HG03196 (cell line): ENCODE results near the gene CD244.
A peak's percentile ranks its signal among the peaks of the same experiment; 100 is the strongest.
"Not testable (repeated sequence)": the region's sequence is repeated elsewhere in the genome, so short reads cannot be mapped to it uniquely, and the experiment has no call there.

ENCODE experiments used
- ATAC-seq: cut with Tn5 transposase; IDR thresholded peaks from one replicate; pipeline ENCODE4 v1.9.1; 2021; ENCODE audit not compliant: unreplicated experiment

Gene CD244, protein sequence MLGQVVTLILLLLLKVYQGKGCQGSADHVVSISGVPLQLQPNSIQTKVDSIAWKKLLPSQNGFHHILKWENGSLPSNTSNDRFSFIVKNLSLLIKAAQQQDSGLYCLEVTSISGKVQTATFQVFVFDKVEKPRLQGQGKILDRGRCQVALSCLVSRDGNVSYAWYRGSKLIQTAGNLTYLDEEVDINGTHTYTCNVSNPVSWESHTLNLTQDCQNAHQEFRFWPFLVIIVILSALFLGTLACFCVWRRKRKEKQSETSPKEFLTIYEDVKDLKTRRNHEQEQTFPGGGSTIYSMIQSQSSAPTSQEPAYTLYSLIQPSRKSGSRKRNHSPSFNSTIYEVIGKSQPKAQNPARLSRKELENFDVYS

DNA sequence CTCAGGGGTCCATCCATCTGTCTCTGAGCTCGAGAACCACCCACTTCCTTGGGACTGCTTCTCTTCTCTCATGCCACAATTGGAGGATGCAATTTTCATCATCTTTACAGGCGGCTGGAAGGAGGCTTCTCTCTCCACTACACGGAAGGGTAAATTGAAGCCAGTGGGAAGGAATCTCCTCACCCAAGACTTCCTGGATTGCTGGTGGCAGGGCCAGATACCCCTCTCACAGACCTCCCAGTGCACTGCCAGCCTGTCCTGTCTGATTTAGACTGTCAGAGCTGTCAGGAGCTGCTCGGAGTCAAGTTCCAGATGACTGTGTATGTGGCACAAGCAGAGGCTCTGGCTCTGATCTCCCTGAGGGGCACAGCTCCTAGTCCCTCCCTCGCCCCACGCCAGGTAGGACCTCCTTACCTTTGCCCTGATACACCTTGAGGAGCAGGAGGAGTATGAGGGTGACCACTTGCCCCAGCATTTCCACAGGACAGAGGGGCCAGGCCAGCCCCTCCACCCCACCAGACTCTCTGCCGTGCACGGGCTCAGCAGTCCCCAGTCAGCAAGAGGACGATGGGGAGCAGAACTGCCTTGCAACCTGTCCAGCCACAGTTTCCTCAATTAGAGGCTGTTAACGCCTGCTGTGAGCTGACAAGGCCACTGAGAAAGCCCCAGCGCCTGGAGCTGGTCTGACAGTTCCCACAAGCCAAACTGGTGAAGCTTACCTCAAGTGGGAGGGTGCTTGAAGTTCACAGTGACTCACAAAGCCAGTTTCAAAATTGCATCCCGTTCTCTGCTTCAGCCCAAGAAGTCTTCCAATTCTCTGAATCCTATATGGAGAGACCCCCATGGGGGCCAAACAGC lies at the start of gene CD244:
Gene CD244 (minus strand): TSS at position 685 of the 858 bp plus-strand sequence. CDS start 210 bp downstream, at position 475.
- ATAC-seq: peak; percentile 73

DNA sequence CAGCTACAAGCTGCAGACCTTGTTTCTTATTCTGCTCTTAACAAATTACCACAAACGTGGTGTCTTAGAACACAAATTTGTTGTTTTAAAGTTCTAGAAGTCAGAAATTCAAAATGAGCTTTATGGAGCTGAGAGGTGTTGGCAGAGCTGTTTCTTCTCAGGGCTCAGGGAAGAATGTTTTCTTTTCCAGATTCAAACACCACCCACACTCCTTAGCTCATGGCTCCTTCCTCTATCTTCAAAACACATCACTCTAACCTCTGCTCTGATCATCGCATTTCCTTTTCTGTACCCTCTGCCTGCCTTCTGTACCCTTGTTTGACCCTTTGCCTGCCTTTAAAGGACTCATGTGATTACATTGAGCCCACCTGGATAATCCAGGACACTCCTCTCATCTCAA lies 49.2 kb upstream of the CD244 start:
- ATAC-seq: no peak

DNA sequence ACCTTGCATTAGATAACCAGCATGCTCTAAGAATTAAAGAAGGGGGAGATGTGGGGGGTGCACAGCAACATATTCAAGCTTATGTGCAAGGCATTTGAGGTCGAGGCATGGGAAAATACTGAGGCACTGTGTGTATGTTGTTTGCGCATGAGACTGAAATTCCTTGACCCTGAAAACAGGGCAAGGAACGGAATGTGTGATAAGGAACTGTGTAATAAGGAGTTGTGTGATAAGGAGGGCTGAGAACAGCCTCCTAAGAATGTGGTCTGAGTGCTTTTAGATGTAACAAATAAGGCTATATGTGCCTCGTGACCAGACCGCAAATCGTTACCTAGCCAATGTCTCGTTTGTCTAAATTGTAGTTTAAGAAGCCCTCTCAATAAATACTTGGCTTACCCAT lies 48.8 kb upstream of the CD244 start:
- no peak for ATAC-seq

DNA sequence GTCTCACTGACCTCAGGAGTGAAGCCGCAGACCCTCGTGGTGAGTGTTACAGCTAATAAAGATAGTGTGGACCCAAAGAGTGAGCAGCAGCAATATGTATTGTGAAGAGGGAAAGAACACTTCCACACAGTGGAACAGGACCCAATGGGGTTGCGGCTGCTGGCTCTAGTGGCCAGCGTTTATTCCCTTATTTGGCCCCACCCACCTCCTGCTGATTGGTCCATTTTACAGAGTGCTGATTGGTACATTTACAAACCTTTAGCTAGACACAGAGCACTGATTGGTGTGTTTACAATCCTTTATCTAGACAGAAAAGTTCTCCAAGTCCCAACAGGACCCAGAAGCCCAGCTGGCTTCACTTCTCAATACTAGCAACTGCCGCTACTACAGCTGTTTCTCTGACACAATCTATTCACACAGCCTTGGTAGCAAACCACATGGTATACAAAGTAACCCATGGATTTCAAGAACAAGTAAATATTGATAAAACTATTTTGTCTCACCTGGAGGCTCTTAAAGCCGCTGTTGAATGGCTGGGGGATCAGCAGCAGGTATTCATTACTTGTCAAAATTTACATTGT lies 47.6 kb upstream of the CD244 start:
- no peak for ATAC-seq

DNA sequence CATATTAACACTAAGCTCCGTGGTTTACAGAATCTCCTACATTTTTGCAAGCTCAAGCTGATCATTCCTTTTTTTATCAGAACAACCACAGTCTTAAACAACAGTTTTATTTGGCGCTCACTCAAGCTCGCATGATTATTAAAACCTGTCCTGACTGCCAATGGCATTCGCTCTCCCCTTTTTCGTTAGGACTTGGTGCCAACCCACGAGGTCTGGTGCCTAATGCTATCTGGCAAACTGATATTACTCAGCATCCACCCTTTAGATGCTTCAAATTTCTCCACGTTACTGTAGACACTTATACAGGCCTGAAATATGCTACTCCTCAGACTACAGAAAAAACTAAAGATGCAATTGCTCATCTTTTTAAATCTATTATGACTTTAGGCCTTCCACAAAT lies 45.3 kb upstream of the CD244 start:
- no peak for ATAC-seq

DNA sequence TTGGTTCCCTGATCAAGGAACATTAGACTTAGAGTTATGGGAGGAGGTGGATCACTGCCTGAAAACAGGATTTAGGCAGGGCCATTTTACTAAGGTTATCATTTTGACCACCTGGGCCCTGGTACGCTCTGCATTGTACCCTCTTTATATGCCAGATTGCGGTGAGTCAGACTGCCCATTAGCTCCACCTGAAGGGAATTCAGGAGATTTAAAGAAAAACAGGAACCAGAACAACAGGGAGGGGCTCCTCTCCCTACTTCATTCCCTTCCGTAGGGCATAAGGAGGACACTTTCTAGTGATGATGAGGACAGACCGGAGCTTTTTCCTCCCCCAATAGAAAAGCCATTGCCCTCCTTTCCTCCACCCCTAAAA lies 42.9 kb upstream of the CD244 start:
- ATAC-seq: no peak

DNA sequence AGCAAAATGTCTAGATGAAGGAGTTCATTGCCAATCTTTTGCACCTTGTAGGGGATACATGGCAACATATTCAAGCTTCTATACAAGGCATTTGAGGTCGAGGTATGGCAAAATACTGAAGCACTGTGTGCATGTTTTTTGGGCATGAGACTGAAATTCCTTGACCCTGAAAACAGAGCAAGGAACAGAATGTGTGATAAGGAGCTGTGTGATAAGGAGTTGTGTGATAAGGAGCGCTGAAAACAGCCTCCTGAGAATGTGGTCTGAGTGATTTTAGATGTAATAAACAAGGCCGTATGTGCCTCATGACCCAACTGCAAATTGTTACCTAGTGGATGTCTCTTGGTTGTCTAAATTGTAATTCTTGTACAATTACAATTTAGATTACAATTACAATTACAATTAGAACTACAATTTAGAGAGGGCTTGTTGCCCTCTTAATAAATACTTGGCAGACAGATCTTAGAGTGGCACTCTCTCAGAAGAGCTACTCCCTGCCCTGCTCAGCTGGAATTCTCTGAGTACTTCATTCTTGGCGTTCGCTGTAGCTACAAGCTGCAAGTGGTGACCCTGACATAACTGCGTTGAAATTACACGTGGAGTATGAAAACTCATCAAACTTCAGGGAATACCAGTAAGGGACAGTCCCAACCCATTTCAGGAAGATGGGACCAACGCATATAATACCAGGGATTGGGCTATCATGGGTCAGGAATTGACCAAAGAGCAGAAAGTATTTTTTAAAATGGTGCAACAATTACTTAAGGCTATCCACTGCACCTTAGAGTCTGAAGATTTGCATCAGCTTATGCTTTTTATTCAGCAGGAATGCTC lies 42.3 kb upstream of the CD244 start:
- no peak for ATAC-seq

DNA sequence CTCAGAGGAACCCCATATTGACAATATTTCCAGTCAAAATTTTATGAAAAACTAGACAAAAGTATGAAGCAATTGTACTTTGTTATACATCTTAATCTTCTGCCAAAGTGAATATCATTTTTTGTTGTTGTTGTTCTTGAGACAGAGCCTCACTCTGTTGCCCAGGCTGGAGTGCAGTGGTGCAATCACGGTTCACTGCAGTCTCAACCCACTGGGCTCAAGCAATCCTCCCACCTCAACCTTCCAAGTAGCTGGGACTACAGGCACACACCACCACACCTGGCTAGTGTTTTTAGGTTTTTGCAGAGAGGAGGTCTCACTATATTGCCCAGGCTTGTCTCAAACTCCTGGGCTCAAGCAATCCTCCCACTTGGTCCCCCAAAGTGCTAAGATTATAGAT lies 39.6 kb upstream of the CD244 start:
- not testable (repeated sequence) for ATAC-seq

DNA sequence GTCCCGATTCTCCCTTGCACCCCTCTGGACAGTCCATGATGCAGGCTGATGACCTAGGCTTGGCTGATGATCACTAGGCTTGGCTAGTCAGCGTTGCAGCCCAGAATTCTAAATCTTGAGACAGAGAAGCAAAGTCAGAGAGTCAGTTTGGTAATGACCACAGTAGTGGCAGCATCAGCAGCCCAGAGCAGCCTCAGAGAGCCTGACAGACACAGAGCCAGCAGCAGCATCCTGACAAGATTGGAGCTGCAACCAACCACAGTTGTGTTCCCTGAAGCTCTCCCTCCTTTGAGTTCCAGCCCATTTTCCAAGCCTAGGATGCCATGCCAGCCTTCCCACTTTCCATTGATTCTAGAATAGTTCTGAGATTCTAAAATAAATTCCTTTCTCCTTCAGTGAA lies 39.1 kb upstream of the CD244 start:
- no peak for ATAC-seq

DNA sequence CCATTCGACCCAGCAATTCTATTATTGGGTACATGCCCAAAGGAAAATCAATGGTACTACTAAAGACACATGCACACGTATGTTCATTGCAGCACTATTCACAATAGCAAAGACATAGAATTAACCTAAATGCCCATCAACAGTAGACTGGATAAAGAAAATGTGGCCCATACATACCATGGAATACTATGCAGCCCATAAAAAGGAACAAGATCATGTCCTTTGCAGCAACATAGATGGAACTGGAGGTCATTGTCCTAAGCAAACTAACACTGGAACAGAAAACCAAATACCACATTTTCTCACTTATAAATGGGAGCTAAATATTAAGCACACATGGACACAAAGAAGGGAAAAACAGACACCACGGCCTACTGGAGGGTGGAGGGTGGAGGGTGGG lies 38.0 kb upstream of the CD244 start:
- ATAC-seq: not testable (repeated sequence)

DNA sequence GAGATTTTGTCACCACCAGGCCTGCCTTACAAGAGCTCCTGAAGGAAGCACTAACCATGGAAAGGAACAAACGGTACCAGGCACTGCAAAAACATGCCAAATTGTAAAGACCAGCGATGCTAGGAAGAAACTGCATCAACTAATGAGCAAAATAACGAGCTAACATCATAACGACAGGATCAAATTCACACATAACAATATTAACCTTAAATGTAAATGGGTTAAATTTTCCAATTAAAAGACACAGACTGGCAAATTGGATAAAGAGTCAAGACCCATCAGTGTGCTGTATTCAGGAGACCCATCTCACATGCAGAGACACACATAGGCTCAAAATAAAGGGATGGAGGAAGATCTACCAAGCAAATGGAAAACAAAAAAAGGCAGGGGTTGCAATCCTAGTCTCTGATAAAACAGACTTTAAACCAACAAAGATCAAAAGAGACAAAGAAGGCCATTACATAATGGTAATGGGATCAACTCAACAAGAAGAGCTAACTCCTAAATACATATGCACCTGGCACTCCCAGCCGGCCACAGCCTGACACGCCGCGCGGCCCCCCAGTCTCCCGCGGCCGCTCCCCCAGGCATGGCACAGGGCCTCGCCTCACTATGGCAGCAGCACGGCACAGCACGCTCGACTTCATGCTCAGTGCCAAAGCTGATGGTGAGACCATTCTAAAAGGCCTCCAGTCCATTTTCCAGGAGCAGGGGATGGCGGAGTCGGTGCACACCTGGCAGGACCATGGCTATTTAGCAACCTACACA lies 31.9 kb upstream of the CD244 start:
- not testable (repeated sequence) for ATAC-seq

DNA sequence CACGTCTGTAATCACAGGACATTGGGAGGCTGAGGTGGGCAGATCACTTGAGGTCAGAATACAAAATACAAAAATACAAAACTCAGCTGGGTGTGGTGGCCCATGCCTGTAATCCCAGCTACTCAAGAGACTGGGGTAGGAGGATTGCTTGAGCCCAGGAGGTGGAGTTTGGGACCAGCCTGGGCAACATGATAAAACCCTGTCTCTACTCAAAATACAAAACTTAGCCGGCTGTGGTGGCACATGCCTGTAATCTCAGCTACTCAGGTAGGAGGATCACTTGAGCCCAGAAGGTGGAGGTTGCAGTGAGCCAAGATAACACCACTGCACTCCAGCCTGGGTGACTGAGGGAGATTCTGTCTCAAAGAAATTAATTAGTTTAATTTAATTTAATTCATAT lies 28.8 kb upstream of the CD244 start:
- no peak for ATAC-seq

DNA sequence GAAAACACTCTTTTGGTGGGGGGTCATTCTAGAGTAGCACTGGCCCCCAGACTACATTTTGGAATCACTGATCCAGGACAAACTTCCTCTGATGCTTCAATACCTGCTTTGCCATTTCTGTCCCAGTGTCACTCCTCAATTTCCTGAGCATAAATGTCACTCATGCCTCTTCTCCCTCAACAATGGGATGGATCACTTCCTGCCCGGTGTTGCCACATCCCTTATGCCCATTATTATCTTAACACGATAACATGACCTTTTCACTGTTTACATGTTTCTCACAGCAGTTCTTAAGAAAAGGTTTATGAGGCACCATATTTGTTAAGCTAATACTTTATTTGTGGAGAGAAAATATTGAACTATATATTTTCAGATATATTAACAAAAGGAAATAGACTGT lies 26.2 kb upstream of the CD244 start:
- ATAC-seq: no peak

DNA sequence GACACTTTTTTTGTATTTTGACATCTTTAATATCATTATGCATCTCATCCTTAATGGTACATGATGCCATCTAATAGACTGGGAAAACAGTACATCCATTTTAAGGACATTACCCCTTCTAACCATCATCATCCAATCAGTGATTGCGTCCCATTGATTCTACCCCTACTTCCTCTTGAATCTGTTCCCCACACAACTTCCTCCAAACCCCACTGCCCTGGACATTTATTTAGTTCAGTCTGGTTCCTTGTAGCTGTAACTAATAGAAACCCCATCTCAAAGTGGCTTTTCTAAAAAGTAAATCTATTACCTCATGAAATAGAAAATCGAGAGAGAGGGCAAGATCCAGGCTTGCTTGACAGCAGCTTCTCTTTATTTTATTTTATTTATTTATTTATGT lies 24.4 kb upstream of the CD244 start:
- no peak for ATAC-seq

DNA sequence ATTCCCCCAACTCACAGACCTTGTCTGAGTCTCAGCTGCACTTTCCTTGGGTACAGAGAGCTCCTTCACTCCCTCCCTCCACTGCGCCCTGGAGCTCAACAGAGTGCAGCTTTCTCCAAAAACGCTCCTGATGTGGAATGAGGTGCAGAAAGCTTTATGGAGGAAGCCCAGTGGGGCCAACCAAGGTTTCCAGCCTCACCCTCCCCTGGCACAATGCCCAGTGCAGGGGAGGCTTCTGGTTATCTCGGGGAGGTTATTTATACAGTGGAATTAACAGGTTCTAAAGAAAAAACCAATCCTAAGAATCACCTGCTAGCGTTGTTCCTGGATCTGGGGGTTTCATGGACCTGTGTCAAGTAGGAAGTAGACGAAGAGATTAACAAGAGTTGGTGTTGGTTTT lies 22.4 kb upstream of the CD244 start, which contains the start of gene ITLN1:
Gene ITLN1 (minus strand): TSS at position 139 of the 400 bp plus-strand sequence. CDS start 303 bp downstream, outside the sequence.
- no peak for ATAC-seq

DNA sequence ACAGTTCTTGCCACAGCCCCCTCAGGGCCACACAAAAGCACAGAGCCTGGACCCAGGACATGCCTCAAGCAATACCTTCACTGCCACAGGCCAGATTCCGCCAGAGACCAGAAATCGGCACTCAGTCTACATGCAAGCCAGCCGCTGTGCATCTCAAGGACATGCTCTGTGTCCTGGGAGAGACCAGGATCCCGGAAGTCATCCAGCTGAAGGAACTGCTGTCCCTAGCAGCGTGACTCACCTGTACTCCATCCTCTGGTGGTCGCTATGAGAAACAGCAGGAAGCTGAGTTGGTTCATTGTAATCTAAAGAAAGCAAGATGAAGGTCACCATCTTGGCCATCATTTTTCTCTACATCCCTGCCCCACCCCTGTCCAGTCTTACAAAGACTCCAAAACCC lies 21.9 kb upstream of the CD244 start:
- no peak for ATAC-seq

DNA sequence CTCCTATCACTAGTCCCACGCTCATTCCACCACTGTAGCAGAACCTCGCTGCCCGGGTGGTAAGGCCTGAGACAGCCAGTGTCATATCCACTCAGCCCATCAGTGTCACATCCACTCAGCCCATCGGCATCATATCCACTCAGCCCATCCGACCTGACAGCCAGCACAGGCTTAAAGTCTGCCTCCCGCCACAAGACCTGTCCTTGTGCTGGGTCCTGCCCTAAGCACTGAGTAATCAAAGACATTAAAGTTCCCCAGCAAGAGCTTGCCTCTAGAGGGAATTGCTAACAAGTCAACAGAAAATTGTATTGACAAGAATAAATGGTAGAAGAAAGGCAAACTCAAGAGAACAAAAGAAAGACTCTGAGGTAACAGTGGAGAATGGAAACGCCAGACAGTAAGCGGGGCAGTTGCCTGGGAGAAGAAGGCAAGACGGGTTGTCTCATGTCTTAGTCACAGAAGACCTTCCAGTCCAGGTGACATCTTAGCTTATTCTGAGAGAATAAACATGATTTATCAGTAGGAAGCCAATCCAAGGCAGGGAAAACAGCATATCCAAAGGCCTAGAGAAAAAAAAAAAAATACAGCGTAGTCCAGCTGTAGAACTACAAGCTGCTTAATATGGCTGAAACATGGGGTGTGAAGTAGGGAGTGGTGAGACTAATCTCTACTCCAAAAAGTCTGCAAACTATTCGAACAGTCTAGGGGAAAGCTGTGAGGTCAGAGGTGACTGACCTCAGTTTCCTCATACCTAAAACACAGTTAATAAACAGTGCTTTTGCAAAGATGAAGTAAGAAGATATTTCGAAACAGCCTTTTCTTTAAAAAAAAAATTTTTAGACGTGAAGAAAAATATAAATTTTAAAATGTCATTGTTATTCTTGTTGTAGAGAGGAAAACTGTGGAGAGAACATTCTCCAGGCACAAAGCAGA lies 21.2 kb upstream of the CD244 start:
- no peak for ATAC-seq

DNA sequence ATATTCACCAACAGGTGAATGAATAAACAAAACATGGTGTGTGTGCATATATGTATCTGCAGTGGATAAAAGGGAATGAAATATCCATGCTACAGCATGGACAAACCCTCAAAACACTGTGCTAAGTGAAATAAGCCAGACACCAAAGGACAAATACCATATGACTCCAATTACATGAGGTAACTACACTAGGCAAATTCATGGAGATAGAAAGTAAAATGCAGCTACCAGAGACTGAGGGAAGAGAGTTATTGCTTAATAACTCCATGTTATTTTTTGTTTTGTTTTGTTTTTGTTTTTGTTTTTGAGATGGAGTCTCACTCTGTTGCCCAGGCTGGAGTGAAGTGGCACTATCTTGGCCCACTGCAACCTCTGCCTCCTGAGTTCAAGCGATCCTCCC lies 19.9 kb upstream of the CD244 start:
- no peak for ATAC-seq

DNA sequence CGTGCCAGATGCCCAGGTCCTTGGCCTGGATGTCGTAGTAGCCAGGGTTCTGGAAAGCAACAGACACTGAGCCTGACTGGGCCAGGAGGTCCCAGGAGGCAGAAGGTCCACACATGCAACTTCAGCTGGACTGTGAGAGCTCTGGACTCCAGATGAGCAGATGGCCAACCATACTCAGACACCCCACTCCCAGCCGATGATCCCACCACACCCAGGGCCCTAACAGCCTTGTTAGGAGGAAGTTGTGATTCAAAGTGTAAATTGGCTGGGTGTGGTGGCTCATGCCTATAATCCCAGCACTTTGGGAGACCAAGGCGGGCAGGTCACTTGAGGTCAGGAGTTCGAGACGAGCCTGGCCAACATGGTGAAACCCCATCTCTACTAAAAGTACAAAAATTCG lies 18.6 kb upstream of the CD244 start:
- not testable (repeated sequence) for ATAC-seq
